ENCODE results near the gene NRG4.
"Not testable (repeated sequence)": the region's sequence is repeated elsewhere in the genome, so short reads cannot be mapped to it uniquely, and the experiment has no call there.

NRG4 gene

GRCh38 chr15:75992897-75993296, 19.3 kb downstream of the NRG4 start:
- DNase-seq (ENCODE audit: low read depth), result no peak

- DNase-seq (ENCODE audit: low read depth), result no peak
Measured at GRCh38 chr15:75989875-75990274, 22.3 kb downstream of the NRG4 start.

DNA sequence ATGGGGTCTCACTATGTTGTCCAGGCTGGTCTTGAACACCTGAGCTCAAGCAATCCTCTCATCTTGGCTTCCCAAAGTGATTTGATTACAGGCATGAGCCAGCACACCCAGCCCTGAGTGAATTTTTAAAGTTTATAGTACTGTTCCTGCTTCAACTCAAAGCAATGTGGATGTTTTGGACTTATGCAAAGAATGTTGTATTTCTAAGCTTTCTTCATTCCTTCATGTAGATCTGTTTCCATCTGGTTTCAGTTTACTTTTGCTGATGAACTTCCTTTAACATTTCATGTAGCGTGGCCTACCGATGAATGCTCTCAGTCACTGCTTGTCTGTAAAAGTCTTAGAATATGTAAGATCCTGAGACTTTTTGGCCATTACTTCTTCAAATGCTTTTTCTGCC, 23.2 kb downstream of the NRG4 start:
- DNase-seq (ENCODE audit: low read depth), result no peak

- DNase-seq (ENCODE audit: low read depth), result no peak
Measured at GRCh38 chr15:75985971-75986370, 26.3 kb downstream of the NRG4 start.

GRCh38 chr15:75984706-75985105, 27.5 kb downstream of the NRG4 start:
- DNase-seq (ENCODE audit: low read depth), result not testable (repeated sequence)

GRCh38 chr15:75982468-75982867, 29.8 kb downstream of the NRG4 start:
- DNase-seq (ENCODE audit: low read depth), result no peak

GRCh38 chr15:75981149-75981815, 30.9 kb downstream of the NRG4 start:
- DNase-seq (ENCODE audit: low read depth), result no peak

GRCh38 chr15:75976766-75977165, 35.5 kb downstream of the NRG4 start:
- DNase-seq (ENCODE audit: low read depth), result not testable (repeated sequence)

GRCh38 chr15:75966073-75966472, 46.2 kb downstream of the NRG4 start:
- DNase-seq (ENCODE audit: low read depth), result no peak

- DNase-seq (ENCODE audit: low read depth), result no peak
Measured at GRCh38 chr15:75961331-75961730, 50.9 kb downstream of the NRG4 start.

GRCh38 chr15:75955720-75956119, 56.5 kb downstream of the NRG4 start:
- no peak for DNase-seq (ENCODE audit: low read depth)

- no peak for DNase-seq (ENCODE audit: low read depth)
Measured at GRCh38 chr15:75952525-75952924, 59.7 kb downstream of the NRG4 start.

DNA sequence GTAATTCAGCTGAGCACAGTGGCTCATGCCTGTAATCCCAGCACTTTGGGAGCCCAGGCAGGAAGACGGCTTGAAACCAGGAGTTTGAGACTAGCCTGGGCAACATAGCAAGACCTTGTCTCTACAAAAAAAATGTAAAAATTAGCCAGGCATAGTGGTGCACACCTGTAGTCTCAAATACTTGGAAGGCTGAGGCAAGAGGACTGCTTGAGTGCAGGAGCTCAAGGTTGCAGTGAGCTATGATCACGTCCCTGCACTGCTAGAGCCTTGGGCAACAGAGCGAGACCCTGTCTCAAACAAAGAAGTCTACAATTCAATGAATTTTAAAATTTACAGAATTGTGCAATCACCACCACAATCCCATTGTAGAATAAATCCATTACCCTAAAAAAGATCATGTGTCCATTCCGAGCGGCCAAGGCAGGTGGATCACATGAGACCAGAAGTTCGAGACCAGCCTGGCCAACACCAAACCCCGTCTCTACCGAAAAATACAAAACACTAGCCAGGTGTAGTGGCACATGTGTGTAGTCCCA, 63.4 kb downstream of the NRG4 start:
- DNase-seq (ENCODE audit: low read depth), result no peak

DNA sequence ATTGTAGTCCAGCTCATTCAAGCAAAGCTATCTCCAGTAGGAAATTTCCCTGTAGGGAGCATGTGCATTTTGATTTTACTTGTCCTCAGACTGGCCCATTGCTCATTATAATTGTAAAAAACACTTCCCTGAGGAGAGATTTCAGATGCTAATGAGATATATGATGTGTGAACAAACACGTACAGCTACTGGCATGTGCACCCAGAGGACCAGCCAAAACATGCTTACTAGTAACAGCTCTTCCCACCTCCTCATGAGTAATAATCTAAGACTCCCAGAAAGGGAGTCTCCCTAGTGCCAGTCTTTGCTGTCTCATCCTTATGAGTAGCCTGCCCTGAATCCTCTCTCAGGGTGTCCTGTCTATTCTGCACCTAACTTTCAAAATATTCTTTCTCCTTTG, 65.1 kb downstream of the NRG4 start:
- DNase-seq (ENCODE audit: low read depth), result no peak

DNA sequence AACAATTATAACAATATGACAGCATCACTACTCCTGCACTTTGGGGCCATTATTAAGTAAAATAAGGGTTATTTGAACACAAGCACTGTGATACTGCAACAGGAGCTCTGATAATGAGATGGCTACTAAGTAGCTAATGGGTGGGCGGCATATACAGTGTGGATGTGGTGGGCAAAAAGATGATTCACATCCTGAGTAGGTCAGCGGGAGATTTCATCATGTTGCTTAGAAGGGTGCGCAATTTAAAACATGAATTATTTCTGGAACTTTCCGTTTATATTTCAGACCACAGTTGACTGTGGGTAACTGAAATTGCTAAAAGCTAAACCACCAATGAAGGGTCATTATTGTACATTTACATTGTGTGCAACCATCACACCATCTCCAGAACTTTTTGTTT, 66.3 kb downstream of the NRG4 start:
- DNase-seq (ENCODE audit: low read depth), result no peak

- no peak for DNase-seq (ENCODE audit: low read depth)
Measured at GRCh38 chr15:75943713-75944215, 68.5 kb downstream of the NRG4 start.

DNA sequence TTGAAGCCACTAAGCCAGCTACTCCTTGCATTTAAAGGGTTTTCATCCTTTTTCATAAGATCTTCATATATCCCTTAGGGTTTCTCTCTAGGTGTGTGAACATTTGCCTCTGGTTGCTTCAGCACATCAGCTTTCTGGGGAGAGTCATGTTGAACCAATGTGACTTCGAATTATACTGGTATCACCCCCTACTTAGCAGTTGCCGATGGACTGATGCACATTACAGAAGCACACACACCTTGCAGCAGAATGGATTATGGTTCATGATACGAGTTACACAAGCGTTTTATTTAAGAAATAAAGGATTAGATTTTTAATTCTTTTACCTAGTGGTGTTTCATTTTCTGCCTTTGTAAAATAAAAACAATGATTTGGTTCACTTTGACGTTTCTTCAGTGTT, 69.0 kb downstream of the NRG4 start:
- DNase-seq (ENCODE audit: low read depth), result no peak

DNA sequence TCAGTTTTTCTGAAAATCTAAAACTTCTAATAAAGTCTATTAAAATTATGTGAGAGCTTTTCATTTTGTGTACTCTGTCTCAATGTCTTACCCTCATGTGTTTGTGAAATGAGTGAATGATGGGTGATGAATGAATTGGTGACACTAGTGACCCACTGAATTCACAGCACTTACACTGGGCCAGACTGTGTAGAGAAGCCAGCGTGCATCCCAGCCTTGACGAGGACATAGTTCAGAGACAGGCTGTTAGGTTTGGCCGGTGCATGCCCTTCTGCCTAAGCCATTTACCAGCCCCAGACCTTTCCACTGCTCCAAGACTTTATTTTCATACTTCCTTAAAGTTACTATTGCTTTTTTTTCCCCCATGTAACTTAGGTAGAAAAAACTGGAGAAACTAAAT, 69.8 kb downstream of the NRG4 start:
- no peak for DNase-seq (ENCODE audit: low read depth)

- DNase-seq (ENCODE audit: low read depth), result no peak
Measured at GRCh38 chr15:75930866-75931265, 81.4 kb downstream of the NRG4 start.

- no peak for DNase-seq (ENCODE audit: low read depth)
Measured at GRCh38 chr15:75929799-75930565, 82.2 kb downstream of the NRG4 start.

GRCh38 chr15:75928680-75929608, 83.3 kb downstream of the NRG4 start:
- no peak for DNase-seq (ENCODE audit: low read depth)

GRCh38 chr15:75927601-75928000, 84.6 kb downstream of the NRG4 start:
- no peak for DNase-seq (ENCODE audit: low read depth)
